Left ventricle myocardium inferior (tissue), 1 donor: ENCODE results near the gene SPTSSB. TPM values are rescaled to one million over a fixed set of nuclear protein-coding genes. Genes with fewer than 3 reads are reported as not detected.

Experiments used
- DNase-seq: peaks from one replicate; pipeline ENCODE4 v3.0.0-alpha.2; 2020
- H3K27ac ChIP-seq: fragments of 200-600 bp; replicated peaks from 2 replicates; pipeline ENCODE4 v1.8.0; 2021
- H3K27me3 ChIP-seq: fragments of 200-600 bp; 2 replicates; pipeline ENCODE4 v1.8.0; 2021; ENCODE audit warnings: low read depth
- H3K36me3 ChIP-seq: fragments of 200-600 bp; 2 replicates; pipeline ENCODE4 v1.8.0; 2021
- H3K4me1 ChIP-seq: fragments of 200-600 bp; 2 replicates; pipeline ENCODE4 v1.8.0; 2021
- H3K4me3 ChIP-seq: fragments of 200-600 bp; 2 replicates; pipeline ENCODE4 v1.8.0; 2021; ENCODE audit warnings: mild to moderate bottlenecking, moderate library complexity
- H3K9me3 ChIP-seq: fragments of 200-600 bp; replicated peaks from 2 replicates; pipeline ENCODE4 v1.8.0; 2021
- intact Hi-C: fragments of 100-400 bp; cut with micrococcal nuclease; formaldehyde crosslinking; loops from one replicate; pipeline ENCODE4 v1.11.0; 2022
- total RNA-seq: library from RNA; stranded (reverse); fragmentation: NEBNext Ultra II Directional; extraction: Animal tissue kit (Norgen Biotek cat#: 25700); gene quantifications from one replicate; pipeline ENCODE4 v1.2.1, GENCODE V29; 2021
- TF ChIP-seq, protein P1 (sequence below): fragments of 200-600 bp; IDR thresholded peaks from 2 replicates; pipeline ENCODE4 v1.8.0; 2021; ENCODE audit warnings: antibody characterized with exemption, mild to moderate bottlenecking, borderline replicate concordance
- donor health status: DM: no; HTN: yes; CAD: no; lungs with severe emphysema.

The SPTSSB gene
- total RNA-seq, 1 donor from 2014 or later = 0.25 TPM

GRCh38 chr3:161295325-161295724 lies 76.0 kb downstream of the SPTSSB start:
- H3K9me3 ChIP-seq = peaks cover 12% of the 10 kb centered on the region
- intact Hi-C loops = no loop called here

More at GRCh38 chr3:161295325-161295724, 76.0 kb downstream of the SPTSSB start:
- TF ChIP-seq, protein P1, sequence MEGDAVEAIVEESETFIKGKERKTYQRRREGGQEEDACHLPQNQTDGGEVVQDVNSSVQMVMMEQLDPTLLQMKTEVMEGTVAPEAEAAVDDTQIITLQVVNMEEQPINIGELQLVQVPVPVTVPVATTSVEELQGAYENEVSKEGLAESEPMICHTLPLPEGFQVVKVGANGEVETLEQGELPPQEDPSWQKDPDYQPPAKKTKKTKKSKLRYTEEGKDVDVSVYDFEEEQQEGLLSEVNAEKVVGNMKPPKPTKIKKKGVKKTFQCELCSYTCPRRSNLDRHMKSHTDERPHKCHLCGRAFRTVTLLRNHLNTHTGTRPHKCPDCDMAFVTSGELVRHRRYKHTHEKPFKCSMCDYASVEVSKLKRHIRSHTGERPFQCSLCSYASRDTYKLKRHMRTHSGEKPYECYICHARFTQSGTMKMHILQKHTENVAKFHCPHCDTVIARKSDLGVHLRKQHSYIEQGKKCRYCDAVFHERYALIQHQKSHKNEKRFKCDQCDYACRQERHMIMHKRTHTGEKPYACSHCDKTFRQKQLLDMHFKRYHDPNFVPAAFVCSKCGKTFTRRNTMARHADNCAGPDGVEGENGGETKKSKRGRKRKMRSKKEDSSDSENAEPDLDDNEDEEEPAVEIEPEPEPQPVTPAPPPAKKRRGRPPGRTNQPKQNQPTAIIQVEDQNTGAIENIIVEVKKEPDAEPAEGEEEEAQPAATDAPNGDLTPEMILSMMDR = no peak
- no peak overlapping the region for H3K27ac ChIP-seq
- H3K4me3 ChIP-seq = no peak overlapping the region
- no peak for DNase-seq
- H3K27me3 ChIP-seq = no peaks in the 10 kb centered on the region
- peaks cover 7% of the 10 kb centered on the region for H3K36me3 ChIP-seq
- H3K4me1 ChIP-seq = no peaks in the 10 kb centered on the region

Other genes with a start within 250 kb of the SPTSSB start
- gene NMD3, start 150.2 kb downstream of the SPTSSB start, total RNA-seq = 51.6 TPM
- gene OTOL1, start 125.3 kb upstream of the SPTSSB start, total RNA-seq = not detected